Glutamatergic neuron (in vitro differentiated cells): Measurements from ENCODE around the gene LRRK1. TPM values are rescaled to one million over a fixed set of nuclear protein-coding genes. Genes with fewer than 3 reads are reported as not detected.

Source experiments
- DNase-seq: peaks from one replicate; pipeline ENCODE4 v3.0.0; 2022
- H3K27ac Mint-ChIP-seq: one replicate; pipeline ENCODE4 v1.8.0; 2020; ENCODE audit warnings: mild to moderate bottlenecking, mixed read lengths, inconsistent platforms; ENCODE audit not compliant: unreplicated experiment
- H3K27me3 Mint-ChIP-seq: one replicate; pipeline ENCODE4 v1.8.0; 2020; ENCODE audit warnings: mild to moderate bottlenecking, moderate library complexity, mixed read lengths, inconsistent platforms; ENCODE audit not compliant: unreplicated experiment
- H3K36me3 Mint-ChIP-seq: one replicate; pipeline ENCODE4 v1.8.0; 2020; ENCODE audit warnings: mild to moderate bottlenecking, mixed read lengths, inconsistent platforms; ENCODE audit not compliant: unreplicated experiment
- H3K4me1 Mint-ChIP-seq: one replicate; pipeline ENCODE4 v1.8.0; 2020; ENCODE audit warnings: mild to moderate bottlenecking, low read depth, mixed read lengths, inconsistent platforms; ENCODE audit not compliant: unreplicated experiment
- H3K4me3 Mint-ChIP-seq: one replicate; pipeline ENCODE4 v1.8.0; 2020; ENCODE audit warnings: mild to moderate bottlenecking, mixed read lengths, inconsistent platforms; ENCODE audit not compliant: unreplicated experiment
- H3K9me3 Mint-ChIP-seq: one replicate; pipeline ENCODE4 v1.8.0; 2020; ENCODE audit warnings: mild to moderate bottlenecking, moderate library complexity, mixed read lengths, inconsistent platforms; ENCODE audit not compliant: unreplicated experiment
- CTCF ChIP-seq: fragments of 200-600 bp; sonication (generic); IDR thresholded peaks from one replicate; pipeline ENCODE4 v1.5.0; 2021; ENCODE audit not compliant: partially characterized antibody, unreplicated experiment
- total RNA-seq: library from RNA; stranded (reverse); fragmentation: NEBNext Ultra II Directional; extraction: Animal tissue kit (Norgen Biotek cat#: 25700); gene quantifications from one replicate; pipeline ENCODE4 v1.2.1, GENCODE V29; 2021; ENCODE audit not compliant: unreplicated experiment

LRRK1 gene
- total RNA-seq, 1 donor from 2014 or later: 1.5 TPM

GRCh38 chr15:100995471-100996430, 76.6 kb downstream of the LRRK1 start:
- no peak overlapping the region for H3K27ac Mint-ChIP-seq
- H3K36me3 Mint-ChIP-seq: no peaks in the 10 kb centered on the region
- no peak for DNase-seq
- TF ChIP-seq CTCF: no peak
- H3K4me3 Mint-ChIP-seq: no peak overlapping the region
- no peaks in the 10 kb centered on the region for H3K27me3 Mint-ChIP-seq
- peaks cover 6% of the 10 kb centered on the region for H3K9me3 Mint-ChIP-seq
- H3K4me1 Mint-ChIP-seq: peaks cover 9% of the 10 kb centered on the region

- DNase-seq: no peak
- Mint-ChIP-seq H3K9me3 (peaks cover 6% of the 10 kb centered on the region), H3K27ac (no peak overlapping the region), H3K4me1 (peaks cover 9% of the 10 kb centered on the region), H3K36me3 (no peaks in the 10 kb centered on the region), H3K27me3 (no peaks in the 10 kb centered on the region), H3K4me3 (no peak overlapping the region)
- no peak for TF ChIP-seq CTCF
Measured at GRCh38 chr15:100997442-100997841, 78.3 kb downstream of the LRRK1 start.

GRCh38 chr15:100998630-100999029, 79.5 kb downstream of the LRRK1 start:
- peaks cover 9% of the 10 kb centered on the region for H3K9me3 Mint-ChIP-seq
- H3K4me1 Mint-ChIP-seq: peaks cover 9% of the 10 kb centered on the region
- DNase-seq: no peak
- H3K27ac Mint-ChIP-seq: no peak overlapping the region
- H3K4me3 Mint-ChIP-seq: no peak overlapping the region
- no peak for TF ChIP-seq CTCF
- H3K36me3 Mint-ChIP-seq: no peaks in the 10 kb centered on the region
- H3K27me3 Mint-ChIP-seq: no peaks in the 10 kb centered on the region

- Mint-ChIP-seq H3K27me3 (no peaks in the 10 kb centered on the region), H3K4me3 (no peak overlapping the region), H3K36me3 (no peaks in the 10 kb centered on the region), H3K4me1 (peaks cover 9% of the 10 kb centered on the region), H3K9me3 (peaks cover 9% of the 10 kb centered on the region), H3K27ac (no peak overlapping the region)
- DNase-seq: no peak
- no peak for TF ChIP-seq CTCF
Measured at GRCh38 chr15:100999369-100999768, 80.2 kb downstream of the LRRK1 start.

GRCh38 chr15:101000271-101000681, 81.1 kb downstream of the LRRK1 start:
- Mint-ChIP-seq H3K27ac (no peak overlapping the region), H3K36me3 (peaks cover 8% of the 10 kb centered on the region), H3K4me1 (peaks cover 9% of the 10 kb centered on the region), H3K27me3 (no peaks in the 10 kb centered on the region), H3K9me3 (peaks cover 11% of the 10 kb centered on the region), H3K4me3 (no peak overlapping the region)
- DNase-seq: no peak
- no peak for TF ChIP-seq CTCF
